Naive B cell (primary cell): ENCODE results near the gene TIMM8B. TPM values are rescaled to one million over a fixed set of nuclear protein-coding genes. Genes with fewer than 3 reads are reported as not detected.
"Not testable (repeated sequence)": the region's sequence is repeated elsewhere in the genome, so short reads cannot be mapped to it uniquely, and the experiment has no call there.

ENCODE experiments used
- ATAC-seq, 2 donors: fragments of 150-1000 bp; cut with Tn5 transposase; 2 replicates each; pipeline ENCODE4 v1.10.0; 2021; ENCODE audit warnings: low read depth in 2 of 2, mild to moderate bottlenecking in 2 of 2, moderate library complexity in 2 of 2
- DNase-seq: peaks from one replicate; pipeline ENCODE4 v3.0.0; 2022
- H3K27ac Mint-ChIP-seq, 6 donors: one replicate each; pipeline ENCODE4 v1.8.0; 2020 to 2022; ENCODE audit warnings: mild to moderate bottlenecking in 6 of 6, mixed read lengths in 6 of 6, moderate library complexity in 5 of 6, inconsistent platforms in 2 of 6
- H3K27me3 Mint-ChIP-seq, 3 donors: one replicate each; pipeline ENCODE4 v1.8.0; 2021 to 2022; ENCODE audit warnings: mixed read lengths in 3 of 3, mild to moderate bottlenecking in 1 of 3
- H3K36me3 Mint-ChIP-seq, 2 donors: one replicate each; pipeline ENCODE4 v1.8.0; 2020 to 2022; ENCODE audit warnings: mixed read lengths in 2 of 2, inconsistent platforms in 1 of 2, mild to moderate bottlenecking in 1 of 2
- H3K4me1 Mint-ChIP-seq, 3 donors: one replicate each; pipeline ENCODE4 v1.8.0; 2020 to 2022; ENCODE audit warnings: mixed read lengths in 3 of 3, inconsistent platforms in 1 of 3, mild to moderate bottlenecking in 1 of 3, moderate library complexity in 1 of 3
- H3K4me3 Mint-ChIP-seq, 8 donors: one replicate each; pipeline ENCODE4 v1.8.0; 2020 to 2022; ENCODE audit warnings: mild to moderate bottlenecking in 8 of 8, mixed read lengths in 8 of 8, moderate library complexity in 8 of 8, inconsistent platforms in 2 of 8
- H3K9me3 Mint-ChIP-seq, 7 donors: one replicate each; pipeline ENCODE4 v1.8.0; 2020 to 2022; ENCODE audit warnings: mixed read lengths in 7 of 7, mild to moderate bottlenecking in 5 of 7, inconsistent platforms in 2 of 7, moderate library complexity in 1 of 7
- polyA plus RNA-seq, 6 donors: library from polyadenylated mRNA; unstranded; fragments of 300-500 nt; fragmentation: Illumina TruSeq; gene quantifications; one replicate each; pipeline ENCODE4 v1.2.3, GENCODE V29; 2021; ENCODE audit warnings: low read depth in 6 of 6

Gene TIMM8B
- polyA plus RNA-seq, 6 donors from 2014 or later: 47.0 to 77.1 (median 53.3) TPM

- DNase-seq (no peak), ATAC-seq (no peak)
- Mint-ChIP-seq H3K36me3 (no peaks in the 10 kb centered on the region), H3K4me3 (no peak overlapping the region), H3K4me1 (no peaks in the 10 kb centered on the region), H3K27ac (peak overlapping the region in 1 of 6 donors; percentile 49), H3K27me3 (no peaks in the 10 kb centered on the region), H3K9me3 (peaks cover 0 to 3% (median 0%) of the 10 kb centered on the region in 7 donors)
Observed at GRCh38 chr11:112106070-112106469, 19.5 kb upstream of the TIMM8B start.

GRCh38 chr11:112103446-112103845 is 16.9 kb upstream of the TIMM8B start:
- Mint-ChIP-seq H3K9me3 (no peaks in the 10 kb centered on the region), H3K27ac (no peak overlapping the region), H3K4me1 (no peaks in the 10 kb centered on the region), H3K36me3 (no peaks in the 10 kb centered on the region), H3K4me3 (no peak overlapping the region), H3K27me3 (no peaks in the 10 kb centered on the region)
- DNase-seq: no peak
- no peak for ATAC-seq

- Mint-ChIP-seq H3K4me1 (peaks cover 0 to 4% (median 0%) of the 10 kb centered on the region in 3 donors), H3K4me3 (no peak overlapping the region)
- ATAC-seq: no peak
Observed at GRCh38 chr11:112100462-112100861, 13.9 kb upstream of the TIMM8B start.

GRCh38 chr11:112097734-112098528 is 11.4 kb upstream of the TIMM8B start:
- H3K4me3 Mint-ChIP-seq: no peak overlapping the region
- peaks cover 15 to 18% of the 10 kb centered on the region in 2 donors for H3K36me3 Mint-ChIP-seq
- ATAC-seq: no peak
- no peaks in the 10 kb centered on the region for H3K9me3 Mint-ChIP-seq
- peaks cover 0 to 4% (median 0%) of the 10 kb centered on the region in 3 donors for H3K4me1 Mint-ChIP-seq
- DNase-seq: no peak
- H3K27ac Mint-ChIP-seq: peak overlapping the region in 2 of 6 donors; percentile 4 to 49
- no peaks in the 10 kb centered on the region for H3K27me3 Mint-ChIP-seq

More at GRCh38 chr11:112100462-112100861, 13.9 kb upstream of the TIMM8B start:
- DNase-seq: no peak
- Mint-ChIP-seq H3K36me3 (peaks cover 10 to 18% of the 10 kb centered on the region in 2 donors), H3K9me3 (no peaks in the 10 kb centered on the region), H3K27ac (no peak overlapping the region), H3K27me3 (no peaks in the 10 kb centered on the region)

GRCh38 chr11:112096194-112096593 is 9.6 kb upstream of the TIMM8B start:
- no peak overlapping the region for H3K27ac Mint-ChIP-seq
- DNase-seq (no peak), ATAC-seq (no peak)
- peaks cover 0 to 9% (median 4%) of the 10 kb centered on the region in 3 donors for H3K4me1 Mint-ChIP-seq
- H3K4me3 Mint-ChIP-seq: no peak overlapping the region
- no peaks in the 10 kb centered on the region for H3K9me3 Mint-ChIP-seq
- H3K36me3 Mint-ChIP-seq: peaks cover 27 to 33% of the 10 kb centered on the region in 2 donors
- H3K27me3 Mint-ChIP-seq: no peaks in the 10 kb centered on the region

GRCh38 chr11:112095302-112095701 is 8.7 kb upstream of the TIMM8B start:
- H3K4me3 Mint-ChIP-seq, DNase-seq, H3K9me3 Mint-ChIP-seq, H3K27me3 Mint-ChIP-seq, H3K4me1 Mint-ChIP-seq, H3K27ac Mint-ChIP-seq, ATAC-seq: not testable (repeated sequence)
- H3K36me3 Mint-ChIP-seq: peaks cover 30 to 37% of the 10 kb centered on the region in 2 donors

- ATAC-seq (no peak), DNase-seq (no peak)
- H3K27ac Mint-ChIP-seq: peak overlapping the region; percentile 96 to 99 (median 98)
- no peaks in the 10 kb centered on the region for H3K27me3 Mint-ChIP-seq
- no peaks in the 10 kb centered on the region for H3K9me3 Mint-ChIP-seq
- peak overlapping the region; percentile 93 to 100 (median 99) for H3K4me3 Mint-ChIP-seq
- peaks cover 24 to 53% of the 10 kb centered on the region in 2 donors for H3K36me3 Mint-ChIP-seq
- peaks cover 50 to 51% (median 50%) of the 10 kb centered on the region in 3 donors for H3K4me1 Mint-ChIP-seq
Observed at GRCh38 chr11:112087212-112087611, 656 bp upstream of the TIMM8B start.

GRCh38 chr11:112085822-112086421 is 634 bp downstream of the TIMM8B start:
- Mint-ChIP-seq H3K4me3 (peak overlapping the region; percentile 93 to 100 (median 99)), H3K36me3 (peaks cover 14 to 42% of the 10 kb centered on the region in 2 donors), H3K27me3 (no peaks in the 10 kb centered on the region), H3K27ac (peak overlapping the region; percentile 96 to 99 (median 98)), H3K4me1 (peaks cover 45 to 50% (median 49%) of the 10 kb centered on the region in 3 donors), H3K9me3 (no peaks in the 10 kb centered on the region)
- DNase-seq (no peak), ATAC-seq (peak; percentile 11 to 18)

- H3K27ac Mint-ChIP-seq: no peak overlapping the region
- peaks cover 3 to 22% of the 10 kb centered on the region in 2 donors for H3K36me3 Mint-ChIP-seq
- H3K4me3 Mint-ChIP-seq: peak overlapping the region in 1 of 8 donors; percentile 93
- H3K27me3 Mint-ChIP-seq: no peaks in the 10 kb centered on the region
- no peaks in the 10 kb centered on the region for H3K9me3 Mint-ChIP-seq
- ATAC-seq (no peak), DNase-seq (no peak)
- peaks cover 27 to 29% (median 29%) of the 10 kb centered on the region in 3 donors for H3K4me1 Mint-ChIP-seq
Observed at GRCh38 chr11:112082729-112083128, 3.8 kb downstream of the TIMM8B start.

GRCh38 chr11:112073941-112074811 is 12.4 kb downstream of the TIMM8B start, which contains the start of the genes NKAPD1 and PIH1D2:
NKAPD1 (plus strand) TSS chr11:112074299; CDS start chr11:112075575, 1,276 bp downstream.
PIH1D2 (minus strand) TSS chr11:112074017; CDS start chr11:112073174, 843 bp downstream.
- peak; percentile 88 to 91 for ATAC-seq
- peaks cover 0 to 3% of the 10 kb centered on the region in 2 donors for H3K36me3 Mint-ChIP-seq
- peak; percentile 84 for DNase-seq
- H3K4me3 Mint-ChIP-seq: peak within 1 kb of the TSS; percentile 81 to 98 (median 96)
- H3K4me1 Mint-ChIP-seq: peaks cover 22 to 27% (median 27%) of the 10 kb centered on the region in 3 donors
- H3K27me3 Mint-ChIP-seq: no peaks in the 10 kb centered on the region
- no peaks in the 10 kb centered on the region for H3K9me3 Mint-ChIP-seq
- peak within 1 kb of the TSS; percentile 86 to 98 (median 97) for H3K27ac Mint-ChIP-seq

- Mint-ChIP-seq H3K27me3 (peaks cover 0 to under 1% (median 0%) of the 10 kb centered on the region in 3 donors), H3K27ac (no peak overlapping the region), H3K36me3 (peaks cover 0 to 4% of the 10 kb centered on the region in 2 donors), H3K9me3 (no peaks in the 10 kb centered on the region), H3K4me1 (no peaks in the 10 kb centered on the region), H3K4me3 (no peak overlapping the region)
- ATAC-seq (no peak), DNase-seq (no peak)
Observed at GRCh38 chr11:112062923-112063322, 23.6 kb downstream of the TIMM8B start.

- Mint-ChIP-seq H3K36me3 (peaks cover 0 to 8% of the 10 kb centered on the region in 2 donors), H3K4me3 (no peak overlapping the region), H3K4me1 (no peaks in the 10 kb centered on the region), H3K27me3 (no peaks in the 10 kb centered on the region), H3K27ac (no peak overlapping the region), H3K9me3 (no peaks in the 10 kb centered on the region)
- DNase-seq: no peak
- no peak for ATAC-seq
Observed at GRCh38 chr11:112058103-112058502, 28.5 kb downstream of the TIMM8B start.

- no peaks in the 10 kb centered on the region for H3K27me3 Mint-ChIP-seq
- peaks cover 0 to 6% (median 5%) of the 10 kb centered on the region in 3 donors for H3K4me1 Mint-ChIP-seq
- no peaks in the 10 kb centered on the region for H3K9me3 Mint-ChIP-seq
- DNase-seq (no peak), ATAC-seq (no peak)
- no peak overlapping the region for H3K4me3 Mint-ChIP-seq
- H3K27ac Mint-ChIP-seq: peak overlapping the region in 1 of 6 donors; percentile 33
- peaks cover 0 to 8% of the 10 kb centered on the region in 2 donors for H3K36me3 Mint-ChIP-seq
Observed at GRCh38 chr11:112057170-112057569, 29.4 kb downstream of the TIMM8B start.
